GM15510 (cell line): ENCODE results near the gene PRPF40A.
A peak's percentile ranks its signal among the peaks of the same experiment; 100 is the strongest.

Experiments used
- POLR2A ChIP-seq: IDR thresholded peaks from 3 replicates; pipeline ENCODE4 v1.6.1; 2011; ENCODE audit warnings: borderline replicate concordance; ENCODE audit not compliant: insufficient read length; ENCODE audit errors: extremely low read depth

PRPF40A gene

DNA sequence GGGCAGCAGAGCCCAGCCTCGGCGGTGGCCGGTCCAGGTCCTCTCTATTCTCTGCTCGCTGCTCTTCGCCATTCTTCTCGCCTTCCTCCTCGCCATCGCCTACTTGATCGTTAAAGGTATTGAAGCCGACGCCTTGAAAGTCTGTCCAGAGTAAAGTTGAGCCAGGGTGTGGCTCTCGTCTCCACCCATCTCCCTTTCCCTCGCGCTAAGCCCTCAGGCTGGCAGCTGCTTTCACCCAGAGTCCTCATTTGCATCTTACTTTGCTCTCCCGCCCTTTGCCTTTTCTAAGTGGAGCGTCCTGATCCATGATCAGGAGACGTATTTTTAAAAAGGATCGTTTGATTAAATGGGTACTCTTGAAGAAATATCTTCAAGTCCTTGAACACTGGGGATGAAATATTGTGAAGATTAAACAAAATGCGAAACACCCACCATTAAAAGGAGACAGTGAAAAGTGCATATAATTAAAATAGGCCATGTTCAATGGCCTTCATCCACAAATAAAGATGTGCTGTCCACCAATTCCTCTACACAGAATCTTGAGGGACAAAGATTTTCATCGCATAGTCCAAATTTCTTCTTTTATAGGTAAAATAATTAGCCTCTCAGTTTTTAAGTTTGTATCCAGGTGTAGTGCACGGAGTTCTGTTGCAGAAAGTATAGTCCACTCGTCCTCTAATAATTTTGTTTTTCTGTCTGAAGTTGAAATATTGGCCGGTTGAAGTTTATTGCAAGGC lies 1.8 kb upstream of the PRPF40A start:
- TF ChIP-seq POLR2A: no peak

DNA sequence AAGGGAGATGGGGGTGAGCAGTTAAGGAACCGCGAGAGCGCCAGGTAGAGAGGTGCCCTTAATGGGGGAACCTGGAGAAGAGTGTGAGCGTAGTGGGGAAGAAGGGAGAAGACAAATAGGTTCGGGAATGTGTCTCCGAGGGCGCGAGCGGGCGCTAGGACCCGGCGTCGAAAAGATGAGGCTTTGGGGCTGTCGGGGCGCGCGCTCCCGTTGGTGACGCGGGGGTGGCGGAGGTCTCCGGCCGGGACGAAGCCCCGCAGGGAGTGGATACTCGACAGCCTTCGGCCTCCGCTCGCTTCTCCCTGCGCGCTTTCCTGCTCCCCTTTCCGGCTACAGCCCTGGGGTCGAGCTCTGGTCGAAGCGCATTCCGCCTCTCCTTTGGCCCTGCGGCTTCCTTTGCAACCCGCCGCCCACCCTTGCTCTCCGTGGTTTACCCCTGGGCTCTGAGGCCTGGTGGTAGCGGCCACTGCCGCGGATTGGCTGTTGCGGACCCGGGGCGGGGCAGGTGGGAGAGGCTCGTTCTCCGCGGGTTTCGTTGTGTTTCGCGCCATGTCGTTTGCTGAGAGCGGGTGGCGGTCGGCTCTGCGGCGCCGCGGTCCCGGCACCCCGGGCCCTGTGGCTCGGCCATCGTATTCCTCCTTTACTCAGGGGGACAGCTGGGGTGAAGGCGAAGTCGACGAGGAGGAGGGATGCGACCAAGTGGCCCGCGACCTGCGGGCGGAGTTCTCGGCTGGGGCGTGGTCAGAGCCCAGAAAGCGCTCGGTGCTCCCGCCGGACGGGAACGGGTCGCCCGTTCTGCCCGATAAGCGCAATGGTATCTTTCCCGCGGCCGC lies 1.0 kb upstream of the PRPF40A start, which contains the start of gene ARL6IP6:
Gene ARL6IP6 (plus strand): TSS at position 545 of the 833 bp plus-strand sequence. CDS start 5 bp downstream, at position 550.
- peak; percentile 85 for TF ChIP-seq POLR2A

DNA sequence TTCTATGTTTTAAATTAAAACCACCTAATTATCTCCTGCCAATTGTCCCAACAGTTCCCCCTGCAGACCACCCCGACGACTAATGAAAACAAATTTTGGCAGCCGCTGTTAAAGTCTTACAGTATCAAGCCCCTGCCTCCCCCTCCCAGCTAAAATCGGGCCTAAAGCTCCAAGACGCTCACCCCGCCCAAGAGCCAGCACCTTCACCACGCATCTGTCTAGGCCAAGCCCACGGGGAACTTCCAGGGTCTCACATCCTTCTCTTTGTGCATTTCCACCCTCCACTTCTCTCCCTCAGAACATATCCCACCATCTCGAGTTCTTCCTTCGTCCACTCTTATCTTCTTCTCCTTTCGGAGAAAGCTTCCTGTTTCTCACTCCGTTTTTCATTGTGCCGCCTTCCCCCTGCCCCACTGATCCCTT lies 445 bp downstream of the PRPF40A start:
- no peak for TF ChIP-seq POLR2A

DNA sequence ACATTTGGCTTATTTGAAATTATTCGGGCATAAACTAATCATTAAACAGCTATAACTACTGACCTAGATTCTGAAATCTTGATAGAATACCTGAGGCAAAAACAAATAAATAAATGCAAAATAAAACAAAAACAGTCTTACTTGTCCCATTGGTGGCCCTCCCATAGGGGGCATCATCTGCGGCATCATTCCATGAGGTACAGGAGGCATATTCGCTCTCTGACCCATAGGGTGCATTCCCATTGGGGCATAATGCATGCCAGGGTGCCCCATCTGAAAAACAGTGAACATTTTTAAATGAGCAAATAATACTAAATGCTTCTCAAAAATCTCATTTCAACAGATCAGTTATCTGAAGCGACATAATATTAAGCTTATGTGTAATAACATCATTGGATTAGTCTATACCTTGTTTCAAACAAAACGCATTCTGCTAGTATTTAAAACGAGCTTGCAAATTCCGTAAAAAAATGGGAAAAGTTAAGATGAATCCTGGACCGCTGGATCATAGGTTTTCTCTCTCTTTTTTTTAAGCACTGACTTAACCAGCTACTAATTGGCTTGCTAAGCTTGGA lies 1.3 kb downstream of the PRPF40A start:
- TF ChIP-seq POLR2A: no peak

DNA sequence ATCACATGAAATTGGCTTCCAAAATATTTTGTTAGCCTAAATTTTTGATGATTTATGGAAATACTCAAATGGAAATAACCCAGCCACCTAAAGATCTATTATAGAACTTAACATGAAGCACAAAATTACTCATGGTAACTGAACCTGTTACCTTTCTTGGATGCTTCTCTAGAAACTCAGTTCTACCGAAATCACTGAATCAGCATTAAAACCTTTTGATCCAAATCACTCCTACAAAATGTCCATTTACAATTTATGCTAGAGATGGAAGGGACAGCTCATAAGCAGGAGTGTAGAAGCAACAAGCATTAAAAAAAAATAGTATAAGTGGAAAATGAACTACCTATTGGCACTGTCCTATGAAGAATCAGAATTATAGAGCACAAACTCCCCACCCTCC lies 2.1 kb downstream of the PRPF40A start:
- no peak for TF ChIP-seq POLR2A

DNA sequence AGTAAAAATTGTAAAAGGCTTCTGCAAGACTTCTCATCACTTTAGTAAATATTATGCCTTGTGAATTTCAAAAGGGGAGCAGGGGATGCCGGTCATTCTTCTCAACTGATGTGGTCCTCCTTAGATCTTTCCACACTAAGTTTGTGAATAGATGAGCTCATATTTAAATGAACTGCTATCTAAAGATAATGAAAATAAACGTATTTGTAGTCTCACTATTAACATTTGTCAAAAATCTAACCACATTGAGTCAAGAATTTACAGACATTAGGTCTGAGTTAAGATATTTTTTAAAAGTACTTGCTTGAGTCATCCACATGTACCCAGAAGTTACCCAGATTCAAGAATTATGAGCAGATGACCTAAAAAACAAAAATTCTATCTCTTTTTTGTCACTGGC lies 6.5 kb downstream of the PRPF40A start:
- TF ChIP-seq POLR2A: no peak

DNA sequence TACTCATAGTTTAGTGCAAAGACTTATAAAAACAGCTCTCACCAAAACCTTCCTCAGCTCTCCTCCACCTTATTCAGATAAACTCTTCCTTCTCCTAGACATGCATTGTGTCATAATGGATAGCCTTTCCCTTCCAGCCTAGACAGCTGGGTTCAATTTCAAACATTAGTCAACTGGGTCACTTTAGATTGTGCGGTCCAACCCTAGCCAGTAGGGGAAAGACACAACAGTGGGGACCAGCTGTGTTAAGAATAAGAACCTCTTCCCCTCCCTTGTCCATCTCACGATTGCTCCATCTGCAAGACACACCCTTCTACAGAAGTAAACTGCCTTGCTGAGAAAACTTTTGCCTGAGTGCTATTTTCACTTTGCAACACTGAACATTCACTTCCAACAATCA lies 8.5 kb downstream of the PRPF40A start:
- TF ChIP-seq POLR2A: no peak

DNA sequence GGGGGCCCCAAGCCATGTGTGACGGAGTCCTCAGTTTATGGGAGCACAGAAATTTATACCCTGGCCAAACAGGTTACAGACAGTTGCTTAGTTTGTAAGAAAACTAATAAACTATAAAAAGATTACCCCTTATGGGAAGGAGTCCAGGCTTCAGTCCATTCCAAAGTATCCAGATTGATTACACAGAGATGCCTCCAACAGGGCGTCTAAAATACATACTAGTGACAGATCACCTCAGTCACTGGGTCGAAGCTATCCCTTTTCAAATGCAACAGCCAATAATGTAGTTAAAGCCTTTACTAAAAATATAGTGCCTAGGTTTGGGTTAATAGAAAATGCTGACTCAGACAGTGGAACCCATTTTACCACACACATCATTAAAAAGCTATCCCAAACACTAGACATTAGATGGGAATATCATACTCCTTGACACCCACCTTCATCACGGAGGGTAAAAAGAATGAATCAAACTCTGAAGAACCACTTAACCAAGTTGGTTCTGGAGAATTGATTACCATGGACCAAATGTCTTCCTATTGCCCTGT lies 10.7 kb downstream of the PRPF40A start:
- no peak for TF ChIP-seq POLR2A

DNA sequence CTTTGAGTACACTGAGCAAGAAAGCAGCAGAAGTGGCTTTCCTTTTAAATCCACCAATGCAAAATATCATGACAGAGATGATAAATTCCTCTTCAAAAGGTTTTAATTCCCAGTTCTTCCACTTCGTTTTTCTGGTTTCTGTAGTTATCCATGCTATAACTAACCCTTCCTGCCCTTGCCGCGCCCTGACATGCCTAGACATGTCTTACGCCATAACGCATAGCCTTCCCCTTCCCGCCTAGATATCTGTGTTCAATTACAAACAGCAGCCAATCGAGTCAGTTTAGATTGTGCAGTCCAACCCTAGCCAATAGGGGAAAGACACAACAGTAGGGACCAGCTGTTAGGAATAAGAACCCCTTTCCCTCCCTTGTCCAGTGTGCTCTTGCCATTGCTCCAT lies 16.1 kb downstream of the PRPF40A start:
- TF ChIP-seq POLR2A: no peak

DNA sequence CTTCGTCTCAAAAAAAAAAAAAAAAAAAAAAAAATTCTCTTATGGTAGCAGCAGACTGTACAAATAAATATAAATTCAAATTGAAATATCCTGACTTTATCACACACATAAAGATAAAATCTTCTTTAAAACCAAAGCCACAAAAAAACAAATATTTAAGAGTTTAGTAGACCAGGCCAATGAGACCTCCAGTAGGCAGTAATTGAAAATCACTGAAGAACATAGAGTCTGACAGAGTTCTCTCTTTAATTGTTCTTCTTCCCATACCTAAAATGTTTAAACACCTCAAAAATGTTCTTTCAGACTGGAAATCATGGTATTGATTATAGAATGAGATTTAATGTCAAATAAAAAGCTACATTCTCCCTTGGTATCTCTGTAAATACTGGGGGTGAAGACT lies 20.8 kb downstream of the PRPF40A start:
- no peak for TF ChIP-seq POLR2A

DNA sequence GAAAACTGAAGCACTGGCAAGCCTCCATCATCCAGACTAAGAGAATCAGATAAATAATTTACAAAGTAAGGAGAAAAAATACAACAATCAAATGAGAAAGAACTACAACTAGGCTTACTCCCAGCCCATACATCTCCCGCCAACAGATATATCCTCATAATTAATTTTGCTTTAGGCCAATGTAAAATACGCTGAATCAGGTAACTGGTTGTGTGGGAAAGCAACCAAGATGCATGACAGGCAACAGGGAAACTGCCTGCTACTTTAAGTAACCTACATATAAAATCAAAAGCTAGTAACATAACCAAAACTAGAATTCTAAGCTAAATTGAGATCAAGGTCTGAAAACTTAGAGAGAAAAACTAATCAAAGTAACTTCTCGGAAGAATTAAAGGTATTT lies 21.5 kb downstream of the PRPF40A start:
- TF ChIP-seq POLR2A: no peak

DNA sequence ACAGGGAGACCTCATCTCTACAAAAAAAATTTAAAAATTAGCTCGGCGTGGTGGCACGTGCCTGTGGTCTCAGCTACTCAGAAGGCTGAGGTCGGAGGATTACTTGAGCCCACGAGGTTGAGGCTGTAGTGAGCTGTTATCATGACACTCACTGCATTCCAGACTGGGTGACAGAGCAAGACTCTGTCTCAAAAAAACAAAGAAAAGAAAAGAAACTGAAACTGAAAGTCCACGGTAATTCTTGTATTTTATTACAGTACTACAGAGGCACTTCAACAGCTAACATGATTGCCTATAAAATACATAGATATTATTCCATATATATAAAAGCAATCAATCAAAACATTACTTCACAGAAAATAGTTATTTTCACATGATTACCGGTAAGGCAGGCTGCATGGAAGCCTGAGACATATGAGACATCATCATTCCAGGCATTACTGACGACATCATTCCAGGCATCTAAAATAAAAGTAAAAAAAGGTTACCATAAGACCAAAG lies 23.1 kb downstream of the PRPF40A start:
- no peak for TF ChIP-seq POLR2A

DNA sequence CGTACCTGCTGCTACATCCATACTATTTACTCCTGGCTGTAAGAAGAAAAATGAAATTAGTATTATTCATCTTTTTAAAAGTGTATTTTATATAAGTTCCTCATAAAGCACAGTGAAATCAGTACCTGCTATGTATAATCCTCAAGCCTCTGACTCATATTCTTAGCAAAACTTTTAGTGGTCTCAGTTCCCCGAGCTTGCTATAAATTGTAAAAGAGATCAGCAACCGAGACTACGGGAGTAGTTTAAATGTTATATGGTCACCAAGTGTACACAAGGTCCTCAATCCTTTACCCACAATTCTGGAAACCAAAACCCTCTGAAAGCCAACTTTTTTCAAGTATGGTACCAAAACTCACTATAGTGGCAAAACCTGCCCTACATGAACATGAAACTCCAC lies 24.2 kb downstream of the PRPF40A start:
- TF ChIP-seq POLR2A: no peak

DNA sequence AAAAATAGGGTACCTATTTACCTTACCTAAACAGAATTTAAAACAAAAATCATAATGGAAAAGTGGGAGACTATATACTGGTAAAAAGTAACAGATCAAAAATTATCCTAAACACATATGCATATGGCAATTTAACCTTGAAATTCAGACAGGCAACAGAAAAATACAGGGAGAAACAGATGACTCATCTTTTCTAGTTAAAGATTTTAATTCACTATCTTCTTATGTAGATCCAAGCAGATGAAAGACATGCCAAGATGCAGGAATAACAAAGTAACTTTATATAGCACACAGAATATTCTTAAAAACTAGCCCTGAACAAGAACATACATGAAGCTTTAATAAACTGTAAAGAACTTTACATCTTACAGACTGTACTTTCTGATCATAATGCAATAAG lies 30.9 kb downstream of the PRPF40A start:
- TF ChIP-seq POLR2A: no peak

DNA sequence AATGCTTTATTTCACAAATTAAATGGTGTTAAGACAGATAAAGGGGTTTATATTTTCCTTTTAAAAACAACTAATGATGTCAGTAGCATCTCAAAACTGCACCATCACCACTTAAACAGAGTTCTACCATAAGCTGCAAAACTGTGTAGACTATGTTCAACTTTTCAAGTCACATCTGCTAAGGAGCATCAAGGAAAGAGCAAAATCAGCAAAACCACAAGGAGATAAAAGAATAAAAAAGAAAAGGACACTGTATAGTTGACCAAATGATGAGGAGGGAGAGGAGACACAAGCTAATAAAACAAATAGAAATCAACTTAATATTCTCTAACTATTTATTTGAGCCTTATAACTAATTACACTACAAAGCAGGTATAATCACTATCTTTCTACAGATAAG lies 33.9 kb downstream of the PRPF40A start:
- no peak for TF ChIP-seq POLR2A
